Measurements from ENCODE around the gene LARGE1. TPM values are rescaled to one million over a fixed set of nuclear protein-coding genes. Genes with fewer than 3 reads are reported as not detected.

Gene LARGE1
- total and polyA plus RNA-seq, 9 of the 15 experiments (the other 6 are each of a cell fraction or from before 2014, with no cell fraction given) = 0.01 to 0.66 (median 0.14) TPM; not detected in 2

GRCh38 chr22:33658775-33659174 lies 261.5 kb downstream of the LARGE1 start (continued):
- TF ChIP-seq RREB1 (CRISPR knock-in tag; IDR thresholded peaks at IDR 0.05) (no peak), ZNF212 (CRISPR knock-in tag; IDR thresholded peaks at IDR 0.05) (no peak), STAT6 (CRISPR knock-in tag; IDR thresholded peaks at IDR 0.05) (no peak), KDM5B (IDR thresholded peaks at IDR 0.05; ENCODE audit: insufficient replicate concordance, low read depth, low read length) (no peak), ETS1 (conservative IDR thresholded peaks at IDR 0.05; ENCODE audit: control insufficient read depth, low read depth, low read length) (no peak), KDM2B (CRISPR knock-in tag; IDR thresholded peaks at IDR 0.05) (no peak), BRF2 (IDR thresholded peaks at IDR 0.05; ENCODE audit: borderline replicate concordance, insufficient read depth, insufficient read length) (no peak)

Data from K562 (cell line).